HepG2 (cell line): ENCODE data around the gene IPO13. TPM values are rescaled to one million over a fixed set of nuclear protein-coding genes. Genes with fewer than 3 reads are reported as not detected.

Experiments
- AFF4 ChIP-seq: sonication (generic); formaldehyde crosslinking; IDR thresholded peaks from 2 replicates; pipeline ENCODE4 v1.4.0; 2020; ENCODE audit warnings: missing genetic modification reagents
- AGO1 ChIP-seq: fragments of 200-400 bp; formaldehyde crosslinking; IDR thresholded peaks from 2 replicates; pipeline ENCODE4 v1.6.1; 2017; ENCODE audit warnings: mild to moderate bottlenecking, low read depth, low read length, moderate library complexity; ENCODE audit not compliant: poor library complexity, severe bottlenecking
- CHD2 ChIP-seq: IDR thresholded peaks from 2 replicates; pipeline ENCODE4 v1.6.1; 2011; ENCODE audit warnings: low read depth, low read length, improper control_type of control experiment
- DRAP1 ChIP-seq: IDR thresholded peaks from 2 replicates; pipeline ENCODE4 v1.6.1; 2016; ENCODE audit warnings: missing genetic modification reagents, missing compliant biosample characterization
- ELF1 ChIP-seq: sonication (generic); formaldehyde crosslinking; IDR thresholded peaks from 2 replicates; pipeline ENCODE4 v1.4.0; 2020; ENCODE audit warnings: missing genetic modification reagents
- ETV5 ChIP-seq: IDR thresholded peaks from 2 replicates; pipeline ENCODE4 v1.6.1; 2018; ENCODE audit warnings: missing biosample characterization, missing genetic modification reagents, inconsistent platforms, borderline replicate concordance
- KAT8 ChIP-seq: IDR thresholded peaks from 2 replicates; pipeline ENCODE4 v1.6.1; 2016; ENCODE audit warnings: missing genetic modification reagents, missing compliant biosample characterization
- MAFG ChIP-seq: sonication (generic); formaldehyde crosslinking; IDR thresholded peaks from 2 replicates; pipeline ENCODE4 v1.5.1; 2020; ENCODE audit warnings: mild to moderate bottlenecking, missing genetic modification reagents
- MAZ ChIP-seq, 2 experiments: sonication (generic) in 1 of 2; formaldehyde crosslinking in 1 of 2; IDR thresholded peaks; 2 replicates each; pipeline versions ENCODE4 v1.5.0 to v1.6.1; 2012 to 2020; ENCODE audit warnings: low read depth in 2 of 2, mild to moderate bottlenecking in 2 of 2, borderline replicate concordance in 1 of 2, improper control_type of control experiment in 1 of 2, low read length in 1 of 2, missing genetic modification reagents in 1 of 2, moderate library complexity in 1 of 2
- MXI1 ChIP-seq: IDR thresholded peaks from 3 replicates; pipeline ENCODE4 v1.6.1; 2012; ENCODE audit warnings: low read depth, low read length, inconsistent platforms, borderline replicate concordance
- NBN ChIP-seq: fragments of 450-650 bp; conservative IDR thresholded peaks from 2 replicates; pipeline ENCODE4 v1.6.1; 2017
- PHF8 ChIP-seq: sonication (generic); formaldehyde crosslinking; IDR thresholded peaks from 2 replicates; pipeline ENCODE4 v1.5.0; 2020; ENCODE audit warnings: missing genetic modification reagents
- SAP130 ChIP-seq: IDR thresholded peaks from 2 replicates; pipeline ENCODE4 v1.6.1; 2016; ENCODE audit warnings: low read depth
- SKI ChIP-seq: fragments of 450-650 bp; IDR thresholded peaks from one replicate; pipeline ENCODE4 v1.6.1; 2018; ENCODE audit warnings: mild to moderate bottlenecking; ENCODE audit not compliant: partially characterized antibody
- SP4 ChIP-seq: sonication (generic); formaldehyde crosslinking; IDR thresholded peaks from 2 replicates; pipeline ENCODE4 v1.8.1; 2023; ENCODE audit warnings: mild to moderate bottlenecking, missing genetic modification reagents
- TAF1 ChIP-seq: sonication (generic); formaldehyde crosslinking; IDR thresholded peaks from 2 replicates; pipeline ENCODE4 v1.4.0; 2020; ENCODE audit warnings: missing genetic modification reagents
- ZBTB2 ChIP-seq: sonication (generic); formaldehyde crosslinking; IDR thresholded peaks from 2 replicates; pipeline ENCODE4 v1.8.0; 2022; ENCODE audit warnings: low read depth, missing genetic modification reagents
- ZNF547 ChIP-seq: sonication (generic); formaldehyde crosslinking; IDR thresholded peaks from 2 replicates; pipeline ENCODE4 v1.5.1; 2020; ENCODE audit warnings: mild to moderate bottlenecking, missing genetic modification reagents
- polyA plus RNA-seq, 8 experiments: library from polyadenylated mRNA; depleted of rRNA in 3 of 8; stranded (reverse) in 7 of 8; unstranded in 1 of 8; fragments of >200 nt; fragmentation: Illumina TruSeq in 4 of 8; extraction: Trizol in 4 of 8; gene quantifications; 2 replicates each; pipeline versions ENCODE4 v1.2.1 to v1.2.3, GENCODE V29; 2011 to 2016; ENCODE audit warnings: low read depth in 4 of 8, missing spikeins in 1 of 8, mixed read lengths in 1 of 8; ENCODE audit not compliant: insufficient read depth in 1 of 8
- total RNA-seq, 5 experiments: library from RNA; depleted of rRNA; stranded (reverse); fragments of >200 nt; fragmentation: Illumina TruSeq; extraction: Trizol; gene quantifications; 2 replicates each; pipeline ENCODE4 v1.2.3, GENCODE V29; 2016; ENCODE audit warnings: low read depth in 1 of 5
- TF ChIP-seq, protein P1 (sequence below): sonication (generic); formaldehyde crosslinking; IDR thresholded peaks from 2 replicates; pipeline ENCODE4 v1.5.0; 2020; ENCODE audit warnings: missing genetic modification reagents
- TF ChIP-seq, protein P2 (sequence below): sonication (generic); formaldehyde crosslinking; IDR thresholded peaks from 2 replicates; pipeline ENCODE4 v1.4.0; 2020; ENCODE audit warnings: missing genetic modification reagents, mild to moderate bottlenecking, borderline replicate concordance

The IPO13 gene
- total and polyA plus RNA-seq, 2 of the 13 experiments (the other 11 are each of a cell fraction or from before 2014, with no cell fraction given), result 12.9 to 15.6 TPM

- TF ChIP-seq SP4 (CRISPR knock-in tag) (0 out of 2 replicates have a peak, but pooled peaks have one; percentile 58), CHD2 (peak; percentile 65; the same call in 1 of the 2 replicates), MAFG (CRISPR knock-in tag) (no peak), AGO1 (peak; percentile 52), SAP130 (peak; percentile 100), PHF8 (CRISPR knock-in tag) (peak; percentile 71), NBN (no peak), ZNF547 (no peak), MXI1 (peak; percentile 99), TAF1 (CRISPR knock-in tag) (0 out of 2 replicates have a peak, but pooled peaks have one; percentile 21), AFF4 (no peak), ETV5 (CRISPR knock-in tag) (0 out of 2 replicates have a peak, but pooled peaks have one; percentile 5), ZBTB2 (CRISPR knock-in tag) (no peak), KAT8 (CRISPR knock-in tag) (peak; percentile 84), MAZ (IDR thresholded peaks at IDR 0.05; ENCODE audit: borderline replicate concordance, low read depth, low read length) (no peak), MAZ (CRISPR knock-in tag; IDR thresholded peaks at IDR 0.05; ENCODE audit: low read depth) (0 out of 2 replicates have a peak, but pooled peaks have one; percentile 1), DRAP1 (CRISPR knock-in tag) (no peak), ELF1 (peak; percentile 86), SKI (no peak)
- TF ChIP-seq, protein P1, sequence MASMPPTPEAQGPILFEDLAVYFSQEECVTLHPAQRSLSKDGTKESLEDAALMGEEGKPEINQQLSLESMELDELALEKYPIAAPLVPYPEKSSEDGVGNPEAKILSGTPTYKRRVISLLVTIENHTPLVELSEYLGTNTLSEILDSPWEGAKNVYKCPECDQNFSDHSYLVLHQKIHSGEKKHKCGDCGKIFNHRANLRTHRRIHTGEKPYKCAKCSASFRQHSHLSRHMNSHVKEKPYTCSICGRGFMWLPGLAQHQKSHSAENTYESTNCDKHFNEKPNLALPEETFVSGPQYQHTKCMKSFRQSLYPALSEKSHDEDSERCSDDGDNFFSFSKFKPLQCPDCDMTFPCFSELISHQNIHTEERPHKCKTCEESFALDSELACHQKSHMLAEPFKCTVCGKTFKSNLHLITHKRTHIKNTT (CRISPR knock-in tag), result no peak
- TF ChIP-seq, protein P2, sequence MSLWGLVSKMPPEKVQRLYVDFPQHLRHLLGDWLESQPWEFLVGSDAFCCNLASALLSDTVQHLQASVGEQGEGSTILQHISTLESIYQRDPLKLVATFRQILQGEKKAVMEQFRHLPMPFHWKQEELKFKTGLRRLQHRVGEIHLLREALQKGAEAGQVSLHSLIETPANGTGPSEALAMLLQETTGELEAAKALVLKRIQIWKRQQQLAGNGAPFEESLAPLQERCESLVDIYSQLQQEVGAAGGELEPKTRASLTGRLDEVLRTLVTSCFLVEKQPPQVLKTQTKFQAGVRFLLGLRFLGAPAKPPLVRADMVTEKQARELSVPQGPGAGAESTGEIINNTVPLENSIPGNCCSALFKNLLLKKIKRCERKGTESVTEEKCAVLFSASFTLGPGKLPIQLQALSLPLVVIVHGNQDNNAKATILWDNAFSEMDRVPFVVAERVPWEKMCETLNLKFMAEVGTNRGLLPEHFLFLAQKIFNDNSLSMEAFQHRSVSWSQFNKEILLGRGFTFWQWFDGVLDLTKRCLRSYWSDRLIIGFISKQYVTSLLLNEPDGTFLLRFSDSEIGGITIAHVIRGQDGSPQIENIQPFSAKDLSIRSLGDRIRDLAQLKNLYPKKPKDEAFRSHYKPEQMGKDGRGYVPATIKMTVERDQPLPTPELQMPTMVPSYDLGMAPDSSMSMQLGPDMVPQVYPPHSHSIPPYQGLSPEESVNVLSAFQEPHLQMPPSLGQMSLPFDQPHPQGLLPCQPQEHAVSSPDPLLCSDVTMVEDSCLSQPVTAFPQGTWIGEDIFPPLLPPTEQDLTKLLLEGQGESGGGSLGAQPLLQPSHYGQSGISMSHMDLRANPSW (CRISPR knock-in tag), result no peak
Observed at GRCh38 chr1:43969746-43970466, 23.2 kb downstream of the IPO13 start, which contains the start of gene DPH2 (continued).
